IMR-90 (cell line): Measurements from ENCODE around the gene TBC1D16. TPM values are rescaled to one million over a fixed set of nuclear protein-coding genes. Genes with fewer than 3 reads are reported as not detected.

Experiments used
- ATAC-seq: fragments of 200-7000 bp; cut with Tn5 transposase; 2 replicates; pipeline ENCODE4 v1.9.1; 2020; ENCODE audit warnings: low read depth, mild to moderate bottlenecking, moderate library complexity
- BruUV-seq: library from RNA; stranded (reverse); fragments of 400-500 nt; replicated peaks from 2 replicates; lab custom pipeline; 2021; lab: Mats Ljungman, UMichigan
- CTCF ChIA-PET: fragments of 300-600 bp; formaldehyde crosslinking; extraction: SDS; loops from one replicate; lab custom pipeline; 2021; ENCODE audit warnings: antibody characterized with exemption; lab: Yijun Ruan, JAX
- POLR2A ChIA-PET: fragments of 300-600 bp; sonication (Branson Sonifier 250); formaldehyde crosslinking; loops from one replicate; lab custom pipeline; 2022; ENCODE audit warnings: antibody characterized with exemption; ENCODE audit not compliant: unreplicated experiment; lab: Charles Lee
- DNase-seq: peaks from one replicate; pipeline ENCODE4 v3.0.0; 2013
- H2AFZ ChIP-seq: replicated peaks from 2 replicates; pipeline ENCODE3; 2013; ENCODE audit warnings: low read length, mild to moderate bottlenecking; ENCODE audit not compliant: poor library complexity
- H2AK5ac ChIP-seq: 2 replicates; pipeline ENCODE4 v1.6.1; 2013; ENCODE audit warnings: low read depth, low read length, inconsistent platforms
- H2AK9ac ChIP-seq: replicated peaks from 2 replicates; pipeline ENCODE3; 2013; ENCODE audit warnings: mild to moderate bottlenecking, low read depth, low read length, moderate library complexity; ENCODE audit not compliant: poor library complexity
- H2BK120ac ChIP-seq: 2 replicates; pipeline ENCODE4 v1.6.1; 2013; ENCODE audit warnings: low read depth, low read length, inconsistent platforms
- H2BK15ac ChIP-seq: 3 replicates; pipeline ENCODE4 v1.6.1; 2013; ENCODE audit warnings: low read depth, low read length, inconsistent platforms
- H2BK20ac ChIP-seq: 2 replicates; pipeline ENCODE4 v1.6.1; 2013; ENCODE audit warnings: low read depth, mild to moderate bottlenecking, inconsistent platforms, low read length, moderate library complexity
- H2BK5ac ChIP-seq: 2 replicates; pipeline ENCODE4 v1.6.1; 2013; ENCODE audit warnings: mild to moderate bottlenecking, low read depth, low read length, inconsistent platforms; ENCODE audit not compliant: poor library complexity, severe bottlenecking
- H3K14ac ChIP-seq: replicated peaks from 2 replicates; pipeline ENCODE4 v1.6.1; 2013; ENCODE audit warnings: low read depth, low read length, inconsistent platforms
- H3K18ac ChIP-seq: 2 replicates; pipeline ENCODE4 v1.6.1; 2013; ENCODE audit warnings: low read depth, low read length, control low read depth
- H3K23ac ChIP-seq: 2 replicates; pipeline ENCODE4 v1.6.1; 2013; ENCODE audit warnings: low read depth, low read length, inconsistent platforms
- H3K27ac ChIP-seq: 2 replicates; pipeline ENCODE4 v1.5.1; 2013; ENCODE audit warnings: mild to moderate bottlenecking, control low read depth, low read length; ENCODE audit not compliant: insufficient read depth
- H3K27me3 ChIP-seq: 2 replicates; pipeline ENCODE4 v1.6.1; 2013; ENCODE audit warnings: low read length; ENCODE audit not compliant: control insufficient read depth, insufficient read depth
- H3K36me3 ChIP-seq: 2 replicates; pipeline ENCODE4 v1.6.1; 2013; ENCODE audit warnings: low read length, mixed read lengths; ENCODE audit not compliant: control insufficient read depth, insufficient read depth
- H3K4ac ChIP-seq: 2 replicates; pipeline ENCODE4 v1.6.1; 2013; ENCODE audit warnings: low read depth, low read length, inconsistent platforms
- H3K4me1 ChIP-seq: 2 replicates; pipeline ENCODE4 v1.6.1; 2013; ENCODE audit warnings: low read length, mixed read lengths; ENCODE audit not compliant: control insufficient read depth, insufficient read depth
- H3K4me2 ChIP-seq: 2 replicates; pipeline ENCODE4 v1.6.1; 2013; ENCODE audit warnings: low read depth, mild to moderate bottlenecking, control low read depth, low read length, moderate library complexity
- H3K4me3 ChIP-seq: 2 replicates; pipeline ENCODE4 v1.5.1; 2013; ENCODE audit warnings: low read depth, mild to moderate bottlenecking, control low read depth, low read length, moderate library complexity; ENCODE audit not compliant: insufficient read depth
- H3K56ac ChIP-seq: 2 replicates; pipeline ENCODE4 v1.6.1; 2013; ENCODE audit warnings: low read length, inconsistent platforms; ENCODE audit not compliant: insufficient read depth; ENCODE audit errors: extremely low read depth
- H3K79me1 ChIP-seq, 2 experiments: 2 replicates each; pipeline ENCODE4 v1.6.1; 2013; ENCODE audit warnings: low read length in 2 of 2, inconsistent platforms in 1 of 2, low read depth in 1 of 2
- H3K9ac ChIP-seq: 2 replicates; pipeline ENCODE4 v1.6.1; 2013; ENCODE audit warnings: low read depth, low read length, control low read depth
- H3K9me1 ChIP-seq: 2 replicates; pipeline ENCODE4 v1.6.1; 2013; ENCODE audit warnings: low read length, inconsistent platforms; ENCODE audit not compliant: insufficient read depth
- H3K9me3 ChIP-seq: 2 replicates; pipeline ENCODE4 v1.6.1; 2013; ENCODE audit warnings: low read length; ENCODE audit not compliant: control insufficient read depth, insufficient read depth
- H4K20me1 ChIP-seq: 2 replicates; pipeline ENCODE4 v1.6.1; 2013; ENCODE audit warnings: low read length, inconsistent platforms; ENCODE audit not compliant: insufficient read depth
- H4K5ac ChIP-seq: 2 replicates; pipeline ENCODE4 v1.6.1; 2013; ENCODE audit warnings: mild to moderate bottlenecking, low read depth, low read length, control low read depth
- H4K8ac ChIP-seq, 2 experiments: 2 replicates each; pipeline ENCODE4 v1.6.1; 2013; ENCODE audit warnings: low read depth in 2 of 2, low read length in 2 of 2, control low read depth in 1 of 2, inconsistent platforms in 1 of 2
- H4K91ac ChIP-seq: 2 replicates; pipeline ENCODE4 v1.6.1; 2013; ENCODE audit warnings: low read depth, low read length, inconsistent platforms; ENCODE audit not compliant: insufficient read depth
- MXI1 ChIP-seq: IDR thresholded peaks from 2 replicates; pipeline ENCODE4 v1.6.1; 2012; ENCODE audit warnings: low read depth, mild to moderate bottlenecking, low read length, moderate library complexity, borderline replicate concordance
- POLR2A ChIP-seq: IDR thresholded peaks from 2 replicates; pipeline ENCODE4 v1.6.1; 2012; ENCODE audit warnings: mild to moderate bottlenecking, low read depth, low read length
- RCOR1 ChIP-seq: IDR thresholded peaks from 2 replicates; pipeline ENCODE4 v1.6.1; 2012; ENCODE audit warnings: mild to moderate bottlenecking, low read length, improper control_type of control experiment; ENCODE audit not compliant: insufficient replicate concordance
- USF2 ChIP-seq: fragments of 150-350 bp; IDR thresholded peaks from 2 replicates; pipeline ENCODE4 v1.6.1; 2017; ENCODE audit warnings: mild to moderate bottlenecking, antibody characterized with exemption, low read length, low read depth
- WGBS, 2 experiments: methylation state at CpG; one replicate each; pipeline versions ENCODE4 v1.1.5 to v1.1.7; 2013; ENCODE audit warnings: missing lambda C conversion rate in 2 of 2; ENCODE audit not compliant: insufficient read length in 1 of 2; ENCODE audit errors: extremely low coverage in 2 of 2; 5-methylcytosine and 5-hydroxymethylcytosine counted together
- dilution Hi-C: fragments of 300-500 bp; cut with HindIII; formaldehyde crosslinking; loops from one replicate; pipeline ENCODE4 v1.14.3; 2018; ENCODE audit warnings: low sequenced_read_pairs; ENCODE audit not compliant: unreplicated experiment
- in situ Hi-C: fragments of 300-500 bp; cut with MboI; formaldehyde crosslinking; loops from 3 replicates; pipeline ENCODE4 v1.14.3; 2019; ENCODE audit warnings: low sequenced_read_pairs, inconsistent platforms, mixed read lengths
- intact Hi-C: fragments of 100-400 bp; cut with micrococcal nuclease; formaldehyde crosslinking; loops from 2 replicates; pipeline ENCODE4 v1.10.0; 2022
- polyA plus RNA-seq, 3 experiments: library from polyadenylated mRNA; depleted of rRNA; stranded (reverse); fragments of >200 nt; gene quantifications; 2 replicates each; pipeline ENCODE4 v1.2.3, GENCODE V29; 2012; ENCODE audit warnings: low replicate concordance in 1 of 3
- total RNA-seq: library from RNA; depleted of rRNA; stranded (reverse); fragments of >200 nt; gene quantifications from 2 replicates; pipeline ENCODE4 v1.2.3, GENCODE V29; 2012

TBC1D16 gene
- total and polyA plus RNA-seq, 2 of the 4 experiments (the other 2 are of a cell fraction): 10.1 to 16.7 TPM

- Histone ChIP-seq H4K91ac (no peak overlapping the region), H4K20me1 (peaks cover 5% of the 10 kb centered on the region; the same call in 1 of the 2 replicates), H4K5ac (no peak overlapping the region), H3K23ac (no peak overlapping the region), H3K27ac (no peak overlapping the region), H2AK9ac (peak overlapping the region; percentile 55), H3K14ac (no peak overlapping the region), H3K9me1 (no peaks in the 10 kb centered on the region), H3K4me3 (no peak overlapping the region), H4K8ac (no peak overlapping the region), H3K79me1 (no peaks in the 10 kb centered on the region), H2BK120ac (no peak overlapping the region), H3K4ac (no peak overlapping the region), H3K9ac (no peak overlapping the region), H2BK15ac (no peak overlapping the region), H2BK20ac (no peak overlapping the region), H3K18ac (no peak overlapping the region), H2BK5ac (no peak overlapping the region), H2AK5ac (no peak overlapping the region), H3K36me3 (peaks cover 36% of the 10 kb centered on the region), H3K4me1 (peaks cover 6% of the 10 kb centered on the region; the same call in 1 of the 2 replicates), H2AFZ (no peak overlapping the region), H3K9me3 (no peaks in the 10 kb centered on the region), H3K27me3 (no peaks in the 10 kb centered on the region), H3K56ac (no peak overlapping the region), H3K4me2 (no peak overlapping the region)
- DNase-seq: no peak
- ChIA-PET CTCF (no interaction called here), POLR2A (no interaction called here)
- BruUV-seq: no TSS peak
- intact Hi-C loops (no loop called here), in situ Hi-C loops (no loop called here), dilution Hi-C loops (no loop called here)
- ATAC-seq: no peak
- WGBS, 2 experiments: 93% methylated on average over 6 of the region's 28 CpGs; no CpG with 5 or more reads in 1 of the 2 experiments
- no peak for TF ChIP-seq RCOR1
- no peak for TF ChIP-seq POLR2A
- TF ChIP-seq USF2: no peak
- no peak for TF ChIP-seq MXI1
Measured at GRCh38 chr17:79941088-79942010, 94.3 kb downstream of the TBC1D16 start.
